GM03348 (cell line): ENCODE results near the gene BRME1.
A peak's percentile ranks its signal among the peaks of the same experiment; 100 is the strongest.
"Not testable (repeated sequence)": the region's sequence is repeated elsewhere in the genome, so short reads cannot be mapped to it uniquely, and the experiment has no call there.

ENCODE experiments used
- DNase-seq: peaks from one replicate; pipeline ENCODE4 v3.0.0; 2012; ENCODE audit warnings: low spot score

The BRME1 gene

GRCh38 chr19:13865571-13866462 lies 40.1 kb downstream of the BRME1 start:
- peak; percentile 59 for DNase-seq

GRCh38 chr19:13864667-13865570 lies 41.0 kb downstream of the BRME1 start:
- peak; percentile 37 for DNase-seq

GRCh38 chr19:13864046-13864666 lies 41.8 kb downstream of the BRME1 start:
- no peak for DNase-seq

GRCh38 chr19:13861714-13862531 lies 44.0 kb downstream of the BRME1 start:
- DNase-seq, result peak; percentile 94

- peak; percentile 23 for DNase-seq
Observed at GRCh38 chr19:13861392-13861713, 44.6 kb downstream of the BRME1 start.

GRCh38 chr19:13860679-13861391 lies 45.1 kb downstream of the BRME1 start:
- no peak for DNase-seq

GRCh38 chr19:13859361-13859880 lies 46.5 kb downstream of the BRME1 start:
- no peak for DNase-seq

- no peak for DNase-seq
Observed at GRCh38 chr19:13856497-13856896, 49.4 kb downstream of the BRME1 start.

- DNase-seq, result not testable (repeated sequence)
Observed at GRCh38 chr19:13852171-13852707, 53.7 kb downstream of the BRME1 start.

GRCh38 chr19:13851734-13852114 lies 54.2 kb downstream of the BRME1 start:
- not testable (repeated sequence) for DNase-seq

GRCh38 chr19:13850910-13851733 lies 54.8 kb downstream of the BRME1 start:
- DNase-seq, result peak; percentile 91

- DNase-seq, result peak; percentile 82
Observed at GRCh38 chr19:13849991-13850909, 55.7 kb downstream of the BRME1 start.

GRCh38 chr19:13848798-13849676 lies 56.9 kb downstream of the BRME1 start:
- no peak for DNase-seq

- DNase-seq, result no peak
Observed at GRCh38 chr19:13848340-13848677, 57.6 kb downstream of the BRME1 start.

- peak; percentile 91 for DNase-seq
Observed at GRCh38 chr19:13847407-13848339, 58.2 kb downstream of the BRME1 start.
